Stomach (tissue), 4 donors: ENCODE results near the gene HP1BP3.

Experiments
- EP300 ChIP-seq: sonication (generic); formaldehyde crosslinking; IDR thresholded peaks from one replicate; pipeline ENCODE4 v1.6.1; 2017; ENCODE audit warnings: antibody characterized with exemption
- POLR2A ChIP-seq, 4 donors: fragments of 450-650 bp; IDR thresholded peaks; one replicate each; pipeline ENCODE4 v1.6.1; 2016; ENCODE audit warnings: antibody characterized with exemption in 4 of 4, control low read depth in 2 of 4, mild to moderate bottlenecking in 1 of 4, moderate library complexity in 1 of 4
- POLR2AphosphoS5 ChIP-seq, 3 donors: sonication (generic); formaldehyde crosslinking; IDR thresholded peaks; one replicate each; pipeline ENCODE4 v1.6.1; 2016; ENCODE audit warnings: antibody characterized with exemption in 3 of 3
- TF ChIP-seq, protein P1 (sequence below), 7 experiments: fragments of 450-650 bp in 4 of 7; fragments of 200-600 bp in 3 of 7; sonication (generic) in 3 of 7; IDR thresholded peaks; one replicate each; pipeline ENCODE4 v1.5.1; 2016 to 2019; ENCODE audit warnings: antibody characterized with exemption in 7 of 7, control low read depth in 2 of 7, mild to moderate bottlenecking in 1 of 7

DNA sequence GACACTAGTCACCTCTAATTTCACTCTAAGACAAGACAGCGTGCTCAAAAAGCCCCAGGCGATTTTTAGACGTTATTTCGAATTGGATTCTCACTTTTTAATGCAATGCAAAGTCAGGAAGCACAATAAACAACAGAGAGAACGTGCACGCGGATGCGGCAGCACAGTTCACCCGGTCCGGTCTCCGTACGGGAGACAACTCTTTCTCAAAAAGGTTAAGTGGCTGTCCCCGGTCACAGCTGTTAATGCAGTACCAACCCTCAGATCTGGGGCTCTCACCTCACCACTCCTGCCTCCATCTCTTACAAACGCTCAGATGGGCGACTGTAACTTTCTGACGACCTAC, 1.2 kb downstream of the HP1BP3 start:
- TF ChIP-seq, protein P1, sequence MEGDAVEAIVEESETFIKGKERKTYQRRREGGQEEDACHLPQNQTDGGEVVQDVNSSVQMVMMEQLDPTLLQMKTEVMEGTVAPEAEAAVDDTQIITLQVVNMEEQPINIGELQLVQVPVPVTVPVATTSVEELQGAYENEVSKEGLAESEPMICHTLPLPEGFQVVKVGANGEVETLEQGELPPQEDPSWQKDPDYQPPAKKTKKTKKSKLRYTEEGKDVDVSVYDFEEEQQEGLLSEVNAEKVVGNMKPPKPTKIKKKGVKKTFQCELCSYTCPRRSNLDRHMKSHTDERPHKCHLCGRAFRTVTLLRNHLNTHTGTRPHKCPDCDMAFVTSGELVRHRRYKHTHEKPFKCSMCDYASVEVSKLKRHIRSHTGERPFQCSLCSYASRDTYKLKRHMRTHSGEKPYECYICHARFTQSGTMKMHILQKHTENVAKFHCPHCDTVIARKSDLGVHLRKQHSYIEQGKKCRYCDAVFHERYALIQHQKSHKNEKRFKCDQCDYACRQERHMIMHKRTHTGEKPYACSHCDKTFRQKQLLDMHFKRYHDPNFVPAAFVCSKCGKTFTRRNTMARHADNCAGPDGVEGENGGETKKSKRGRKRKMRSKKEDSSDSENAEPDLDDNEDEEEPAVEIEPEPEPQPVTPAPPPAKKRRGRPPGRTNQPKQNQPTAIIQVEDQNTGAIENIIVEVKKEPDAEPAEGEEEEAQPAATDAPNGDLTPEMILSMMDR (IDR thresholded peaks at IDR 0.05) = no peak
- TF ChIP-seq POLR2AphosphoS5 (IDR thresholded peaks at IDR 0.05) (no peak), POLR2A (IDR thresholded peaks at IDR 0.05) (no peak), EP300 (no peak)
